HG03558 (cell line): Measurements from ENCODE around the gene BHLHE41.

Source experiments
- ATAC-seq: cut with Tn5 transposase; IDR thresholded peaks from one replicate; pipeline ENCODE4 v1.9.1; 2021; ENCODE audit warnings: moderate number of reproducible peaks; ENCODE audit not compliant: unreplicated experiment; ENCODE audit errors: extremely low read depth

BHLHE41 gene

DNA sequence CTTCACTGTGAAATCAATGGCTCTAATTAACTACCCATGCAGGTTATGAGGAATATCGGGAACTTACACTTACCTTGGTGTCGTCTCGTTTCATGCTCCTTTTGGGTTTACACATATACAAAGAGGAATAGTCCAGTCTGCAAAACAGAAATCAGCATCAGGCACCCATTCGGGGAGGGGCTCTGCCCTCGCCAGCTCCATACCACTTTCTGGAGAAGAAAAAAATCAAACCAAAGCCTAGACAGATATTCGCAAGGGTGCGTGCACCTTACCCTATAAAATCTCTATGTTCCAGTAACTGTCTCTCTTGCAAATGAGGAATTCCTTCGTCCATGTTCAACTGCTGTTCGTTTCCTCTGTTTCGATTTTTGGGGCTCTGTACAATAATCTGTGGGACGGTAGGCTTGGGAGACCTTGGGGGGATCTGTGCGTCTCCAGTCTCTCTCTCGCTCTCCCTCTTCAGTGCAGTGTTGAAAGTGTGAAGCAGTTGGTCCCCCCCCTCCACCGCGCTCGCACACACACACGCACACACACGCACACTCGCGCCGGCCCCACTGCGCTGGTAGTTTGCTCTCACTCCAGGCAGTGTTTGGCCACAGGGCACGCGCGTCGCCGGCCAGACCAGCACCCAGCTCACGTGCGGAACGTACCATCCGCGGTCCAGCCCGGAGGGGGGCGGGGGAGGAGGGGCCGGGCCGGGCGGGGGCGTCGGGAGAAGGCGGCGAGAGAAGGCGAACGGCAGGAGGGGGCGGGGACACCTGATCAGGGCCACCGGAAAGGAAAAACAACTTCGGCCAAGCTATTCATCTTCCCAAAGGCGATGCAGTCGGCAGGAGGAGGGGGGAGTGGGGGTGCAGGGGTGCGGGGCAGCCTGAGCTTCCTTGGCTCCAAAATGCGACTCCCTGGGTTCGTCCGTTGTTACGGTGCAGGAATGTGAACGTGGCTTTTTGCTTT, at the start of gene BHLHE41:
TSS of gene BHLHE41 (minus strand) at position 592 of the 954 bp plus-strand sequence. CDS start at position 334, 258 bp downstream.
- no peak for ATAC-seq

DNA sequence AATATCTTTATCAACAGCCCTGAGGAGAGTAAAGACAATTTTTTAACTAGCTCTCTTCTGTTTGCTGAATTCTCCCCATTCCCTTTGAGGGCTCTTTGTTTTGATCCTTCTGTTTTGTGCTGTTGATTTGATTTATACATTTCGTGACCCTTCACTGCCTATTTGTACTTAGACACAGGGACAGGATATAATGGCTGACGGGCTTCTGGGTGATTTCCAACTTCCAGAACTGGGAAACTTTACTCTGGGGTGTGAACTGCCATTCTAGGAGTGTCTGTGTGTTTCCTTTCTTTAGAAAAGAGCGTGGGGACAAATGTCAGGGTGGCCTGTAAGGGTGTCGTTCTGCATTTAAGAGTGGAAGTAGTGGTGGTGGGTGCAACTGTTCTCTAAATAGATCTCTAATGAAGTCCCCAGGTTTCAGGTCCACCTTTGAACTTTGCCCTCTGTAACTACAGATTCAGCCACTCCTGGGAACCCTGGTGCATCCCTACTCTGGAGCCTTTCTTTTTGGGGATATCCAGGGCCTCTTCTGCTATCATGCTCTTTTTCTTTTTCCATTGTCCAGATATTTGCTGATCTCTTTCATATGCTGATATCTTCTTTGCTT, 48.2 kb upstream of the BHLHE41 start:
- ATAC-seq = no peak

DNA sequence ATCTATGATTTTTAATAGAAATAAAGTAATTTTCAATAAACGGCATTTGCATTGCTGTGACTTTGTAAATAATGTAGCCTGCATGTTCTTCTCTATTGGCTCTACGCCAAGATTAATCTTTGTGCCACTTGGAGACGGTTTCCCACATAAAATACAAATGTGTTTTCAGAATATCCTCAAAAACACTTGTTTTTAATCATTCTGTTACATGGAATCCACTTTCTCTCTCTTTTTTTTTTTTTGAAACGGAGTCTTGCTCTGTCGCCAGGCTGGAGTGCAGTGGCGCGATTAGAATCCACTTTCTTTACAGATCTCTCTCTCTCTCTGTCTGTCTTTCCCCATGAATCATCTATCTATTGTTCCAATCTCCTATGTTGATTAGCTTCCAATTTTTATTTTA, 47.7 kb upstream of the BHLHE41 start:
- no peak for ATAC-seq

DNA sequence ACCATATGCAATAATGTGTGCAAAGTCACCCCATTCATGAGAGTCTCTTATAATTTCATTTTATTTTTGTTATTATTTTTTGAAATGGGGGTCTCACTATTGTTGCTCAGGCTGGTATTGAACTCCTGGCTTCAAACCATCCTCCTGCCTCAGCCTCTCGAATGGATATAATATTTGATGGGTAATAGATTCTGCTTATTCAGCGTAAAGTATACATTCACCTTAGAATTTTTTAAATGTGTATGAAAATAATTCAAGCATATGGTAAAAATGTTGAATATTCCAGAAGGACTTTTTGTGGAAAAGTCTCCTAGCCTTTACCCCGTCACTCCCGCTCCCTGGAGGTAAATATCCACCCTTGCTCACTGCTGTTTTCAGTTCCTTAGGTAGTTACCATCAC, 47.2 kb upstream of the BHLHE41 start:
- no peak for ATAC-seq

DNA sequence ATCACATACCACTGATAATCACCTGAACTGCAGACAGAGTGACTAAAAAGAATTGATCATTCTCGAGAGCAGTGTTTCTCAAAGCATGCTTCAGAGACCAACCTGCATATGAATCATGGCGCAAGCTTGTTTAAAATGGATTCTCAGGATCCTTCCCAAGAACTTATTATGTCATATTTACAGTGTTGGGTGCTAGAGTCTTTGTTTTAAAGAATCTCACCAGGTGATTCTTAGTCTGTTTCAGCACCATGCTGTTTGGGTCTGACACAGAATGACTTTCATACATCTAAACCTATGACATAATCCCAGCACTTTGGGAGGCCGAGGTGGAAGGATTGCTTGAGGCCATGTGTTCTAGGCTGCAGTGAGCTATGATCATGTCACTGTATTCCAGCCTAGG, 39.3 kb upstream of the BHLHE41 start:
- no peak for ATAC-seq

DNA sequence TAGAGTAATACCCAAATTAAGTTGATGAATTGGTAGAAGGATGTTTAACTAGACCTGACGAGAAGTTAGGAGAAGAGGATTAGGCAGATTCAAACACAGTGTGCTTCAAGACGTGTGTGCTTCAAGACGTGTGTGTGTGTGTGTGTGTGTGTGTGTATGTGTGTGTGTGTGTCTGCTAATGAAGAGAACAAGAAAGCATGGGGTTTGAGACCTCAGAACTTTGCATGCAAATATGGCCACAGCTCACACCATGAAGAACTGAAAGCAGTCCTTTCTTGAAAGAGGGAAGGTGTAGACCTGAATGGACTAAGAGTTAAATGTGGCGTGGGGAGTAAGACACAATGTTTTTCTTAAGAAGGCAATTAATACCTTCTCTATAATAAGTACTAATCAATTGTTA, 38.1 kb upstream of the BHLHE41 start:
- ATAC-seq = peak; percentile 57

DNA sequence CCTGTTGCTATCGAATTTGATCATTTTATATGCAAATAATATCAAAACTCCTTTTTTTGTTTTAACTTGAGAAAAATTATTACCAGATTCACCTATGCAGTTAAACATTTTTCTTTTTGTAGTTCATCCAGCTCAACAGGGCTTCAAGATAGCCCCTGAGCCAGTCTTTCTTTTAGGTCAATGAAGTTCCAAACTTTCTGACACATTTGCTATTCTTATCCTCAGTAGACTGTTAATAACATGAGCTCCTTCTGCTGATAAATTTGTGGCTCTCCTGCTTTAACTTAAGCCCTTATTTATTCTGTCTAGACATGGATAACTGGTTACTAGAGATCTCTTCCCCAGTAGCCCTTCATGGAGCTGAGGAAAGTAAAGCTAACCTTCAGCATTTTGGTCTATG, 37.3 kb upstream of the BHLHE41 start:
- no peak for ATAC-seq

DNA sequence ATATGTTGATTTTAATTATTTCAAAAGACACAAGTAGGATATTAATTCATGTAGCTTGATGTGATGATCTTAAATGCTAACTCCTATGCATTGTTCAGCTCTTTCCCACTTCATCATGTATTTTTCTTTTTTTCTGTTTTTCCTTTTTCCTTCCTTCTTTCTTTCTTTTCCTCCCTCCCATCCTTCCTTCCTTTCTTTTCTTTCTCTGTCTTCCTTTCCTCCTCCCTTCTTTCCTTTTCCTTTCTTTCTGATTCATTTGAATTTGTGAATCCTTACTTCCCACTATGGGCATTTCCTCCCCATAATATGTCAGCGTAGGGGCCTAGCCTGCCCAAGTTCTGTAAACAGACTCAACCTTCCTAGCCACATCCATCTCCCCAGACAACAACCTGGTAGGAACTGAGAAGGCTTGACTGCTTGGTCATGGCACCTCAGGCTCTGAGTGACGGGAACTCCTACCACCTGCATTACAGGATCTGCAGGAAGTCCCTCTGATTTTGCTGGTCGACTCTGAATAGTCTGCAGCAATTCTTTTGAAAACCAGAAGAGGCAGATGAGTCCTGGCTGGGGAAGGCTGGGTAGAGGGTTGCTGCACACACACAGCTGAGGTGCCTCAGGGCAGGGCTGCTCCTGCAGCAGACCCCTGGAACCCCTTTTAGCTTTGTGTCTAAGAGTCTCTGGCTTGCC, 33.4 kb upstream of the BHLHE41 start:
- no peak for ATAC-seq

DNA sequence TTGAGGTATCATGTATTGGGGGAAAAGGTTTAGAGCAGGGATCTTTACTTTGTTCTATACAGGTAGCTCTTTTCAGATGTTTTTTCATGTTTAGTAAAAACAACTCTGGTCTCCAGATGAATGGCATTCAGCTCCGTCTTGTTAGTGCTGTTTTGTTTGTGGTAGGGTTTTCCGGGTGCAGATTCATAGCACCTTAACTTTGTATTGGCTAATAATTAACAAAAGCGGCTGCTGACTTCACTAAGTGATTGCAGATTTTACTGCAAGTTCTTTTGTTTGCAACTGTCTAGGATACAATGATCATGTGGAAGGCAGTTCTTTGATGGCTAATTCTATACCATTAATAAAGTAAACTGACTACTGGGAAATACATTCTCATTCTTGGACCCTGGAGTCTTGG, 32.2 kb upstream of the BHLHE41 start:
- peak; percentile 15 for ATAC-seq

DNA sequence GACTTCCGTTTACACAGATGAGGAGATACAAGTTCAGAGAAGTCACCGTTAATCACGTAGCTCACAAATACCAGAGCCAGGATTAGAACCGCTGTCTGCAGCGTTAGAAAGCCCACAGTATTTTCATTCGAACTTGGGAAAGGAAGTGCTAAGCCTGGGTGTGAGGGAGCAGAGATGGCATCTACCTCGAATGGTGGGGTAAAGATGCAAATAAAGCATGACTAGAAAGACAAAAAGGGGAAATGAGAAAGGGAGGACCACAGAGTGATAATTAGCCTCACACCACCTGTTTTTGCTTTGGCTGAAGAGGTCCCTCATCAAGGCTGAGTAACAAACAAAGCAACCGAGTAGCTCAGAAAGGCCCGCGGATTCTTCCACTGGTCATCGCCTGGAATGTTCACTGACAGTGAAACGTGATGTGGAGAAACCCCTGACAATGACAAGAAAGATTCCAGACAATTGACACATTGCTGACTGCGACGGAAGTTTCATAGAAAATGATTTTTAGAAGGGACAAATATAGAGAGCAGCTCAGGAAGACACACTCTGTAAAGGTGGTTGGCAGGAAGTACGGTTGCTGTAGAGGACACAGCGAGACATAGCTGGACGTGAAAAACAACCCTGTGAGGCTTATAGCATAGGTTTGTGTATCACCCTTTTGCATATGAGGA, 31.5 kb upstream of the BHLHE41 start:
- peak; percentile 73 for ATAC-seq

DNA sequence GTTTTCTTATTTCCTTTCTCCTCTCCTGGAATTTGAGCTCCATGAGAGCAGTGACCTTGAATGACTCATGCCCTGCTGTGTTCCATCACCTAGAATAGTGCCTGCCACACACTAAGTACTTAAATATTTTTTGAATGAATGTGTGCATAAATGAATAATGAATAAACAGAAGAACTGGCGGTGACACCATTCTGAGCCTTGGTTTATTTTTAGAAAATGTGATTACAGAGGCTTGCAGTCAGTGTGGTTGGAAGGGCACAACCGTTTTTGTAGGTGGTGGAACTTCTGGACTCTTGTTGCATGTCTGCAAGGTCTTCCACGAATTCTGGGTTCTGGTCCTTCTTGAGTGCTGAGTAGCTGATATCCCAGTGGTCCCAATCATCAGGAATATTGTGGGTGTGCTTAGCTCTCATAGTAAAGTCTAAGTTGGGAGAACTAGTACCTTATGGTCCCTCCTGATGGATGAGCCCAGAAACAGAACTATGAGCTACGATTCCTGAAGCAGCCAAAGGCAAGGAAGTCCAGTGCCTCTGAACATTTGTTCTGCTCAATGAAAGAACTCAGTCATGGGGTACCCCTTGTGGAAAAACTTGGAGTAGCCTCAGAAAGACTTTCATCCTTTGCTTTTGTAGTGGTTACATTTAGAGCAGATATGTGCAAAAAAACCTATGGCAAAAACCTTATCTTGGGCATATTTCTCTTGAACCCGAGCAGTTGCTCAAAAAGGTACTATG, 28.8 kb upstream of the BHLHE41 start:
- ATAC-seq = no peak

DNA sequence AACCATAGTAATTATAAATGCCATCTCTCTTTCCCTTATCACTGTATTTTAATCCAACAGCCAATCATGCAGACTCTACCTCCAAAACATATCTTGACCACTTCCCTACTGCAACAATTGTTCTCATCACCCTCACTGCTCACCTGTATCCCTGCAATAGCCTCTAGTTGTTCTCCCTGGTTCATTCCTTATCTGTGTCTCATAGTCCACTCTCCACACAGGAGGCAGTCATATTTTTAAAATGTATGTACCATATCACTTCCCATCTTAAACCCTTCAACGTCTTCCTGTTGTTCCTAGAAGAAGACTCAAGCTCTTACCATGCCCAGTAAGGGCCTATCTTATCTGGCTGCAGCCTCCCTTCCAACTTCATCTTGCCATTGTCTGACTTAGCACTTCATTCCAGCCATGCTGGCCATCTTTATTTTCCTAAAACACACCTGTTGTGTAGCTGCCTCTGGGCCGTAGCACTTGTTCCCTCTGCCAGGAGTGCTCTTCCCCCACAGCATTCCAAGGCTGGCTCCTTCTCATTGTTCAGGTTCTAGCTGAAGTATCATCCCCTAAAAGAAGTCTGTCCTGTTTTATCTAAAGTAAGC, 27.8 kb upstream of the BHLHE41 start:
- no peak for ATAC-seq

DNA sequence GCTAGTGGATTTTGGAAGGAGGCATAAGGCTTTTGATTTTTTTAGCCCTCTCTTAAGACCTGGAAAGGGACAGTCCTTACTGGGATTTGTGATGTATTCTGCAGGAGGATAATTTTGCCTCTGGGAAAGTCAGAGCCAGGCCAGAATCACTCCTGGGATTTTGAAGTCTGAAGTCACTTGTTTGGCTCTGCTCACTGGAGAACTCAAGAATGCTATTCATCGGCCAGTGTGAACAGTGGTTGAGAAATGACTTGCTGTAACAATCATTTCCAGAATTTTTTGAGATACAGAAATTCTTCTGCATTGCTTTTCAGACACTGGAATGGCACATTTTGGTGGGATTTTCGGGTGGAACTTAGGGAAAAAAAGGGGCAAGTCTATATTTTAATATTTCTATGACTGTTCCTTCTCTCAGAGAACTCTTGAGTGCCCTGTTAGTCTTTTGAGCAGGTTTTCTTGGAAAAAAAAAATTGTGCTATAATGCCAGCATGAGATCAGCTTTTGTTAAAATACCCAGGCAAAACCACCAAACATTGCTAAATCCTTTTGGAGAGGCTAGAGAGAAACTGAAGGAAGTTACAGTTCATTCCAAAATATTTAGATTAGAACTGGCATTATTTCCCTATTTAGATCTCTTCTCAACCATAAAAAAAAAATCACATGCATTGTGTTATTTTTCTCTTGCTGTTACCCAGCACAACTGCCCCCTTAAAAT, 26.1 kb upstream of the BHLHE41 start:
- no peak for ATAC-seq

DNA sequence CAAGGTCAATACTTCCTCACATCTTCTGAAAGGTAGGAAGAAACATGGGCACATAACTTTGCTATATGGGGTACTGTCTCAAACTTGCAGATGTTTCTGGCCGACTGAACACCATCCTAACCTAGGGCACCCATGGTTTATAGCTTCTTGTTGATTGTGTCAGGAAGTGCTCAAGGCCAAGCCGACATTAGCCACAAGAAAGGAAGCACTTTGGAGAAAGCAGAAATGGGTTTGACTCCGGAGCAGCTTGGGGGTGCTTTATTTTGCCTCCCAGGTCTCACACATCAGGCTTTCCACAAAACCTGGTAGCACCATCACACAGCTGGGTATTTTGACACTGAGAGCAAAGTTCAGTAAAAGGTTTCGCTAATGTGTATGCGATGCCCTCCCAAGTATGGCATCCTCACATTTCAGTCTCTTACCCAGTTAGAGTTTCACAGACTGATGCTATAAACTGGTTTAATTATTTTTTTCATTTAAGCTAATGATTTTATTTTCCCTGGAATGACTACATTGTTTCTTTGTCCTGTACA, 25.2 kb upstream of the BHLHE41 start:
- no peak for ATAC-seq

DNA sequence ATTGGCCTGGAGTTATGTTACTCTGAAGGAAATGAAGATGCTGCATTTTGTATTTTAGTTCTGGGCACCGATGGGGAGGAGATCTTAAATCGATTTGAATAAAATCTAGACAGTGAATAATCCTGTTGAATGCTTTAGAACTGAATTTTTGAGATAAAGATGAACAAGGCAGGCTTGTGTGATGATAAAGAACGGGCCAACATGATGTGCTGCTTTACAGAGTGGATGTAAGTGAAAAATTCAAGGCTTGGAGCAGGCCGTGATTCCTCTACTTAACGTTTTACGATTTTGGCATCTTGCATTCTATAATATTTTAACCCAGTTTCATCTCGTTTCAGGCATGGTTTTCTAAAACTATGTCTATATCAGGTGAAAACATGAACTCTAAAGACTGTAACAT, 23.5 kb upstream of the BHLHE41 start:
- ATAC-seq = no peak

DNA sequence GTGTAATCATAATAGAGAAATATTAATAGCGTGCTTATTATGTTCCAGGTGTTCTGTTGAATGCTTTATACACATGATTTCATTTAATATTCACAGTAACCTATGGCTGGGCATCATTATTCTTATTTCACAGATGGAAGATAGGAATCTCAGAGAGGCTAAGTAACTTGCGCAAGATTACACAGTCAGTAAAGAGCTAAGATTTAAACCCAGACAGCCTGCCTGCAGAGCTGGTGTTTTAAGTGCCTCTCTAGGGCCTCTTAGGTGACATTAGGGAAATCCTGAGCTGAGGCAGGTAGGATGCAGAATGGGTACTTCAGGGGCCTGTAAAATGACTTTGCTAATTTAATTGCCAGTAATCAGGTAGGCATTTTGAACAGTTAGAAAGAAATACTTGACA, 18.5 kb upstream of the BHLHE41 start:
- ATAC-seq = no peak

DNA sequence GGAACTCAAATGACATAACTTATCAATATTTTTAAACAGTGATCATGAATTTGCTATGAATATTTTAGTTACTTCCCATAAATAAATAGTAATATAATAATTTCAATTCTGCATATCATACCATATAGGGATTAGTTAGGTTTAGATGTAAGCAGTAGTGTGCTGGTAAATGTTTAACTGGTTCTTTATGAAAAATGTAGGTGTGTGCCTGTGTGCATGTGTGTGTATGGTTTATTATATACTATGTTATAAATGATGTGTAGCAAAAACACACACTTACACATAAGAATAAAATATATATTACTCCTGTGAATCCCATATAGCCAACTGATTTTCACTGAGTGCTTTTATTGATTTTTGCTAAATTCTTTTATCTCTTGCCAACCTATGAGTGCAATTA, 14.0 kb upstream of the BHLHE41 start:
- no peak for ATAC-seq

DNA sequence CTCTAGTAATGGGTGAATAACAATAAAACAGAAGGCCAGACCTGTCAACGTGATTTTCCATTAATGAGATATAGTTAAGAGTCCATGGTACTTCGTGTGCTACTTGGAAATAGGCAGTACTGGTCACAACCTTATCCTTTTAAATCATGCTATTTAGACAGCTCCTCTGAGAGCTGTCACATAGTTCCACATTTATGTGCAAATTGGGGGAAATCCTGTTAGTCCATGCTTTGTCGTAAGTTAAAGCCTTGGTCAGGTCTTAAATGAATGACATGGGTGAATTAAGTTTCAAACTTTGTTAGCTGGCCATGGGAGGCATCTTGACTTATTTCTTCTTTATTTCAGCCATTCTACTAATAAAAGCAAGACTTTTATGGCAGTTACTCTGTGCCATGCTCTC, 11.9 kb upstream of the BHLHE41 start:
- no peak for ATAC-seq

DNA sequence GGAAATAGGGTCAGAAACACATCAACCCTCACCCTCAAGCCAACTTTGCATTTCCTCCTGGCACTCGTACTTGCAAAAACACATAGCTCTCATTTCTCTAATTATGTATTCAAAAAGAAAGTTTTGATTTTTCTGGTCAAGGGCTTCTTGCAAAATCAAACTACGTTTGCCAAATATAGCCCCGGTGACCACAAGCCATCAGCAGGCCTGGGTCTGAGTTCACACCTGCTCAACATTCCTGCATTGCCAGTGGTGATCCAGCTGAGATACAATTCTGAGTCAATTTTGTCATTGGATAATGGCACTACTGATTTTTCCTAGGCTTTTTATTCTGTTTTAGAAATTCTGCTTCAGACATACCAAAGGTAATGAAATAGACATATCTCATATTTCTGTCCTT, 10.7 kb upstream of the BHLHE41 start:
- ATAC-seq = no peak
